Ovary (tissue), 9 donors: ENCODE data around the gene TEX13A. TPM values are rescaled to one million over a fixed set of nuclear protein-coding genes. Genes with fewer than 3 reads are reported as not detected.
"Not testable (repeated sequence)": the region's sequence is repeated elsewhere in the genome, so short reads cannot be mapped to it uniquely, and the experiment has no call there.

Experiments
- DNase-seq, 5 donors: peaks; one replicate each; pipeline ENCODE4 v3.0.0-alpha.2; 2019 to 2020
- H3K27ac ChIP-seq, 2 donors: fragments of 200-600 bp; one replicate each; pipeline versions ENCODE4 v1.5.1 to v1.8.0; 2019 to 2022
- H3K27me3 ChIP-seq: fragments of 200-600 bp; one replicate; pipeline ENCODE4 v1.8.0; 2022
- H3K36me3 ChIP-seq: fragments of 200-600 bp; sonication (generic); one replicate; pipeline ENCODE4 v1.5.1; 2019
- H3K4me1 ChIP-seq: one replicate; pipeline ENCODE4 v1.8.1; 2013; ENCODE audit warnings: mild to moderate bottlenecking, moderate library complexity; ENCODE audit not compliant: insufficient read depth
- H3K4me3 ChIP-seq: fragments of 200-600 bp; sonication (generic); one replicate; pipeline ENCODE4 v1.5.1; 2017
- H3K9me3 ChIP-seq, 2 donors: fragments of 200-600 bp in 1 of 2; sonication (generic) in 1 of 2; one replicate each; pipeline versions ENCODE4 v1.5.1 to v1.8.1; 2013 to 2019; ENCODE audit warnings: mild to moderate bottlenecking in 1 of 2, moderate library complexity in 1 of 2
- CTCF ChIP-seq, 3 donors: fragments of 450-650 bp in 2 of 3; fragments of 200-600 bp in 1 of 3; IDR thresholded peaks; one replicate each; pipeline versions ENCODE4 v1.5.1 to v1.8.0; 2016 to 2022; ENCODE audit warnings: antibody characterized with exemption in 3 of 3, mild to moderate bottlenecking in 1 of 3
- EP300 ChIP-seq: sonication (generic); formaldehyde crosslinking; IDR thresholded peaks from one replicate; pipeline ENCODE4 v1.6.1; 2017; ENCODE audit warnings: antibody characterized with exemption
- POLR2A ChIP-seq: fragments of 450-650 bp; IDR thresholded peaks from one replicate; pipeline ENCODE4 v1.6.1; 2017; ENCODE audit warnings: antibody characterized with exemption, mild to moderate bottlenecking, moderate library complexity
- WGBS, 3 donors: extraction: QIAGEN DNeasy Blood & Tissue Kit in 1 of 3; methylation state at CpG; one replicate each; pipeline versions ENCODE4 v1.1.5 to v1.1.7; 2013 to 2017; 5-methylcytosine and 5-hydroxymethylcytosine counted together
- intact Hi-C, 4 donors: fragments of 100-400 bp; cut with DNase I; formaldehyde crosslinking; loops; one replicate each; pipeline versions ENCODE4 v1.11.0 to v1.15.1; 2022 to 2023
- polyA plus RNA-seq, 2 donors: library from polyadenylated mRNA; stranded (reverse); fragments of 200-250 nt in 1 of 2; fragments of 350-450 nt in 1 of 2; fragmentation: Illumina TruSeq in 1 of 2; extraction: RNeasy Lipid Tissue Mini Kit (QIAGEN cat#74804) in 1 of 2; gene quantifications; one replicate each; pipeline ENCODE4 v1.2.3, GENCODE V29; 2013 to 2014
- total RNA-seq, 7 donors: library from RNA; depleted of rRNA in 2 of 7; stranded (reverse); fragments of >200 nt in 2 of 7; fragmentation: NEBNext Ultra II Directional in 3 of 7; extraction: Animal tissue kit (Norgen Biotek cat#: 25700) in 3 of 7; gene quantifications; one replicate each; pipeline versions ENCODE4 v1.1.0 to v1.2.4, GENCODE V29; 2016 to 2023
- donor health status: DM: no; HTN: no; CAD: no; lungs with moderate emphysema.
- donor health status: DM: no; HTN: no; CAD: no.
- donor health status: Bipolar disorder and iron deficiency.
- donor health status: DM: yes; HTN: yes; CAD: no.
- donor health status: DM: no; HTN: no; CAD: no.
- donor health status: DM: yes; HTN: yes; CAD: no.

The TEX13A gene
- total and polyA plus RNA-seq, 9 donors = not detected

- no peaks in the 10 kb centered on the region for H3K27me3 ChIP-seq
- H3K9me3 ChIP-seq = no peaks in the 10 kb centered on the region
- H3K36me3 ChIP-seq = no peaks in the 10 kb centered on the region
- WGBS, 3 donors = 19 to 35% (median 24%) methylated on average over 3 of the region's 3 CpGs
- no peak overlapping the region for H3K4me3 ChIP-seq
- no peak for DNase-seq
- intact Hi-C loops = no loop called here
- no peak overlapping the region for H3K27ac ChIP-seq
- no peaks in the 10 kb centered on the region for H3K4me1 ChIP-seq
- no peak for TF ChIP-seq EP300
These were observed 44.6 kb upstream of the TEX13A start for GRCh38 chrX:105265093-105265492.

- no peaks in the 10 kb centered on the region for H3K9me3 ChIP-seq
- no peaks in the 10 kb centered on the region for H3K27me3 ChIP-seq
- H3K4me3 ChIP-seq = no peak overlapping the region
- no peak for DNase-seq
- TF ChIP-seq EP300 (no peak), POLR2A (no peak), CTCF (IDR thresholded peaks at IDR 0.05) (no peak)
- 71 to 85% (median 83%) methylated on average over 1 of the region's 1 CpG for WGBS, 3 donors
- intact Hi-C loops = no loop called here
- H3K4me1 ChIP-seq = no peaks in the 10 kb centered on the region
- H3K27ac ChIP-seq = no peak overlapping the region
- no peaks in the 10 kb centered on the region for H3K36me3 ChIP-seq
These were observed 43.3 kb upstream of the TEX13A start for GRCh38 chrX:105263801-105264200.

- no peak for TF ChIP-seq POLR2A
- no peak for TF ChIP-seq EP300
- no peak for TF ChIP-seq CTCF (IDR thresholded peaks at IDR 0.05)
- WGBS, 3 donors = 73 to 88% (median 75%) methylated on average over 2 of the region's 2 CpGs
- Histone ChIP-seq H3K9me3 (no peaks in the 10 kb centered on the region), H3K36me3 (no peaks in the 10 kb centered on the region), H3K4me3 (no peak overlapping the region), H3K4me1 (no peaks in the 10 kb centered on the region), H3K27ac (no peak overlapping the region), H3K27me3 (no peaks in the 10 kb centered on the region)
- intact Hi-C loops = no loop called here
- DNase-seq = no peak
These were observed 42.7 kb upstream of the TEX13A start for GRCh38 chrX:105263171-105263570.

- H3K27me3 ChIP-seq = no peaks in the 10 kb centered on the region
- no peak overlapping the region for H3K27ac ChIP-seq
- 48 to 56% (median 54%) methylated on average over 8 of the region's 8 CpGs for WGBS, 3 donors
- DNase-seq = peak in 1 of 5 donors; percentile 20
- TF ChIP-seq CTCF (IDR thresholded peaks at IDR 0.05) = no peak
- TF ChIP-seq POLR2A = no peak
- TF ChIP-seq EP300 = no peak
- H3K4me1 ChIP-seq = no peaks in the 10 kb centered on the region
- H3K36me3 ChIP-seq = no peaks in the 10 kb centered on the region
- intact Hi-C loops = no loop called here
- no peak overlapping the region for H3K4me3 ChIP-seq
- H3K9me3 ChIP-seq = no peaks in the 10 kb centered on the region
These were observed 40.0 kb upstream of the TEX13A start for GRCh38 chrX:105260291-105261043.

GRCh38 chrX:105241056-105241455 is 20.6 kb upstream of the TEX13A start:
- intact Hi-C loops = no loop called here

GRCh38 chrX:105237407-105237806 is 16.9 kb upstream of the TEX13A start:
- H3K27ac ChIP-seq, DNase-seq, H3K4me3 ChIP-seq, H3K9me3 ChIP-seq, H3K27me3 ChIP-seq, H3K36me3 ChIP-seq, H3K4me1 ChIP-seq, intact Hi-C loops: not testable (repeated sequence)
- WGBS, 3 donors = 63 to 75% (median 70%) methylated on average over 3 of the region's 3 CpGs

More at GRCh38 chrX:105241056-105241455, 20.6 kb upstream of the TEX13A start:
- Histone ChIP-seq H3K4me3 (no peak overlapping the region), H3K27me3 (no peaks in the 10 kb centered on the region), H3K9me3 (no peaks in the 10 kb centered on the region), H3K27ac (no peak overlapping the region), H3K36me3 (no peaks in the 10 kb centered on the region), H3K4me1 (no peaks in the 10 kb centered on the region)
- WGBS, 3 donors = 58 to 73% (median 63%) methylated on average over 2 of the region's 2 CpGs
- no peak for DNase-seq
- TF ChIP-seq POLR2A (no peak), CTCF (IDR thresholded peaks at IDR 0.05) (no peak), EP300 (no peak)
